HG03460 (cell line): Measurements from ENCODE around the gene GAD1.
A peak's percentile ranks its signal among the peaks of the same experiment; 100 is the strongest.

Experiments used
- ATAC-seq: cut with Tn5 transposase; IDR thresholded peaks from one replicate; pipeline ENCODE4 v1.9.1; 2021; ENCODE audit not compliant: unreplicated experiment

Gene GAD1

DNA sequence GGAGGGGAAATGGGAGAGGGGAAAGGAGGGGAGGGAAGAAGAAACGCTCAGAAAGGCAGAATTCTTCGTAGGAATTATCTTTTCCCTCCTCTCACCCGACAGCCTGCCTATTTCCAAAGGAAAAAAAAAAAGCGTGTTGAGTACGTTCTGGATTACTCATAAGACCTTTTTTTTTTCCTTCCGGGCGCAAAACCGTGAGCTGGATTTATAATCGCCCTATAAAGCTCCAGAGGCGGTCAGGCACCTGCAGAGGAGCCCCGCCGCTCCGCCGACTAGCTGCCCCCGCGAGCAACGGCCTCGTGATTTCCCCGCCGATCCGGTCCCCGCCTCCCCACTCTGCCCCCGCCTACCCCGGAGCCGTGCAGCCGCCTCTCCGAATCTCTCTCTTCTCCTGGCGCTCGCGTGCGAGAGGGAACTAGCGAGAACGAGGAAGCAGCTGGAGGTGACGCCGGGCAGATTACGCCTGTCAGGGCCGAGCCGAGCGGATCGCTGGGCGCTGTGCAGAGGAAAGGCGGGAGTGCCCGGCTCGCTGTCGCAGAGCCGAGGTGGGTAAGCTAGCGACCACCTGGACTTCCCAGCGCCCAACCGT is at the start of gene GAD1:
GAD1 (plus strand) TSS at position 384 of the 589 bp plus-strand sequence. CDS start 1,705 bp downstream, outside the sequence.
- no peak for ATAC-seq

DNA sequence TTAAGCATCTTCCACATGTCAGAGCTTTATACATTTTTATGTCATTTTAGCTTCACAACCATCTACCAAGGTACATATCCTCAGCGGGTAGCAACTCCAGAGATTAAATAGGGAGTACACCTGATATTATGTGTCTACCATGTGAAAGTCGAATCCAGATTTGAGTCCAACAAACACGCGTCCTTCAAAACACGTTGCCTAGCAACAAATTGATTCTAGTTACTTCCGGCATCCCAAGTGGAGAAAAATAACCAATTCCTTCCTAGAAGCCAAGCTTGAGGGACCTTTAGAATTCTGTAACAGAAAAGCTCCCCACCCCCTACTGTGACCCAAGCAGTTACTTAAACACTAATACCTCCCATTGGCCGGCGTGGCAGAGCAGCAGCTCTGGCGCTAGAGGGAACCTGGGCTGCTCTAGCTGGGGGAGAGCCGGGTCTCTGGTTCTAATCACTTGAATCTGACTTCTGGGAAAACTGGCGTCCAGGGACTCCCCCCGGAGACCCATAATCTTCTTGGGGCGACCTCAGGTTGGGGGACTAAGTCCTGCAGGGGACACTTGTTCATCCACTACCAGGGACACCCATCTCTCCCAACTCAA is 46.6 kb upstream of the GAD1 start, which contains the start of gene ERICH2:
ERICH2 (plus strand) TSS at position 371 of the 598 bp plus-strand sequence. CDS start 304 bp downstream, outside the sequence.
- peak; percentile 46 for ATAC-seq

DNA sequence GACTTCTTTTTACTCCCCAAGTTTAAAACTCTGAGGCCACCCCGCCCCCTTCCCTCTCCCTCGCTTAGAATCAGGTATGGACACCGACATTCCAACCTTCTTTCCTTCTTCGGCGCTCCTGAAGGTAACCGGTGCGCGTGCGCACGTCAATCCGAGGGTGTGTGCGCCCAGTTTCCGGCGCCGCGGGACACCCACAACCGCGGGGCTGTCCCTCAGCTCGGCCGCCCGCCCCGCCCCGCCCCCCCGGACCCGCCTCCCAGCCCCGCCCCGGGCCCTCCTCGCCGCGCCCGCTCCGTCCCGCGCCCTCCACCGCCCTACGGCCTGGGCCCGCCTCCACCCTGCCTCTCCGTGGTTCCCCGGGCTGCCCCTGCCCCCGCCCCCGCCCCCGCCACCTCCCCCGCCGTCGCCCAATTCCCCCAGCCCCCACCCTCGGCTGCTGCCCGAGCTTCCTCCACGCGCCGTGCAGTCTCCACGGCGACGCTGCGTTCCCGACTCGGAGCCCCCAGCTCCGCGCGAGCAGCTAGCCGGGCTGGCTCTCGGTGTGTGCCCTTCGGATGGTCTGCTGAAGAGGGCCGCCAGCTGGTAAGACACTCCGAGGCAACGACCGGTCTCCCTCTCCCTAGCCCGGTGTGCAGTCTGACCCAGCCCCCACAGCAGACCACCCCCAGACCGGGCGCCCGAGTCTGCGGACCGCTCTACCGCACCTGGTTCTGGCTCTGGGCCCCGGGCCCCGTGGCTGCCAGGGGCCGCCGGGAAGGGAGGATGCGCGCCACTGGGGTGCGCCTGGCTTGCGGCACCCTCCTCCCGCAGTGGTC is 45.9 kb upstream of the GAD1 start:
- ATAC-seq, result peak; percentile 87

DNA sequence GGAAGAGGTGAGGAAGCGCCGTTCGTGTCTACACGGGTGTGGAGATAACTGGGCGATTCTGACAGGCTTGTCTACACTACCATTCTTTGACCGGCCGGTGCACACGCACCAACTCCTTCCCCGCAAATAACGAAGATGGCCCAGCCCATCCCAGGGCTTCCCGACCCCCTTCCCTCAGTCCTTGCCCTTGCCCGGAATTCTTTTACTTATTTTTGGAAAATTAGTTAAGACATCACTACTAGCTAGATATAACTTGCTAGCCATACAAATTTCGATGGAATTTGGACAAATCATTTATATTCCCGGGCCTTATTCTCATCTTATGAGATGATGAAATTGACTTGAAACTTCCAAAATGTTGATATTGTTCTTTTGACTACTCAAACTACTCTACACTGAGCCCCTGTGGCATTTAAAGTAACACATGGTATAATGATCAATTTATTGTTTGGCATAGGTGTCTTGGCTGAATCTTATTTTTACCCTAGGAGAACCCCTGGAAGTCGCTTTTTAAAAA is 45.2 kb upstream of the GAD1 start:
- no peak for ATAC-seq

DNA sequence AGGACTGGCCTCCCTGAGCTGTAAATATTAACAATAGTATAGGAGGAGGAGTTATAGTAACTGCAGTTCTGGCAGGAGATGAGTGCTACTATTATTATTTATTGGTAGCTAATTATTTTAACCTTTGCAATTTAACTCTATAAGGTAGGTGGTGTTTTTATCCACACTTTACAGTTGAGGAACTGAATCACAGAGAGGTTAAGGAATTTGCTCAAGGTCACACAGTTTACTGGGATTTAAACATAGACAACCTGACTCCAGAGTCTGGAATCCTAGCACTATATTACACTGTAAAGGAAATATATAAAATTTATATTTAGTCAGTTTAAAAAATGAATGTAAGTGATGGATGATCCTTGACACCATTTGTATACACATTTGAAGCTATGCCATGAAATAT is 44.4 kb upstream of the GAD1 start:
- ATAC-seq, result no peak

DNA sequence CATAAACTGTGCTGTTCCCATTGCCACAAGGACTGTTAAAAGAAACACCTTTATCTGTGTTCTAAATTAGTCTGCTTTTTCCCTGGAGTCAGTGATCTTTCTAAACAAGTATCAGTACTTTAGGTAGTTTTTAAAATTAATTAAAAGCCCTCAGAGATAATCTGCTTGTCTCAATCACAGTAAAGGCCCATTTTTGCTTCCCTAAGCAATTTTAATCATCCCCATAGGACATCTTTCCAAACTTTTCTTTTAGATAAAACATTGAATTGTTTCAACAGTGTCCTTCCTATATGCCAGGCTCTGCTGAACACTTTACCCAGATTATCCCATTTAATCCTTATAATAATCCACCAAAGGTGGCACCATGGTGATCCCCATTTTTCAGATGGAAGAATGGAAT is 42.6 kb upstream of the GAD1 start:
- ATAC-seq, result no peak

DNA sequence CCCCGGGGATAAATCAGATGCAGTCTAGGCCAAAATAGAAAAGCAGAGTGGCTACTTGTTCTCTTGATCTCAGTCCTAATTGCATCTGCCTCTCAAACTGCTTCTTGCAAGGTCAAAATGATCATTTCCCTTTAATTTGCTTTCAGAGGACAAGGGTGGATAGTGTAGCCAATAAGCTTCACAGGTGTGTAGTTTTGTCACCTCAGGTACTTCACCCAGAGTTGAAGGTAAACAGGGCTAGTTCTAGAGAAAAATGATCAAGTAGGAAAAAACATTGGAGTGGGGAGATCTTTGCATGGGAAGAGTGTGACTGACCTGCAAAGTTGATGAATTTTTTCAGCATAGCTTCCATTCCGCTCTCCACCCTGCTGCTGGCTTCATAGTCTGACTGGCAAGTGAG is 37.8 kb upstream of the GAD1 start:
- ATAC-seq, result no peak

DNA sequence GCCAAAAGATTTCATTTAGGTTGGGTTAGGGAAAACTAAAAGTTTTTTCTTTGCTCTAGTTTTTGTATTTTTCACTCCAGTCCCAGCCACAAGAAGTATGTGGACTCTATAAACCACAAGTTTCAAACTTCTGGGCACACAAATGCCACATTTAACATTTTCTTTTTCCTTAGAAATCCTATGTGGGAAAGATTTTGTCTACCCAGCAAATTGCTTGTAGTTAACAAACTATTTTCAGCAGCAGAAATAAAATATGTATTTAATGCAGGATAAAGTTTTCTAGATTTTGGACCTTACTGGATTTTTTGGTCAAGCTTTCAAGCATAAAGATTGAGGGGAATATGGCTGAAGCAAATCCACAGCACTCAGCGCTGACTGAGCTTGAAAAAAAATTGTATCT is 37.4 kb upstream of the GAD1 start:
- no peak for ATAC-seq

DNA sequence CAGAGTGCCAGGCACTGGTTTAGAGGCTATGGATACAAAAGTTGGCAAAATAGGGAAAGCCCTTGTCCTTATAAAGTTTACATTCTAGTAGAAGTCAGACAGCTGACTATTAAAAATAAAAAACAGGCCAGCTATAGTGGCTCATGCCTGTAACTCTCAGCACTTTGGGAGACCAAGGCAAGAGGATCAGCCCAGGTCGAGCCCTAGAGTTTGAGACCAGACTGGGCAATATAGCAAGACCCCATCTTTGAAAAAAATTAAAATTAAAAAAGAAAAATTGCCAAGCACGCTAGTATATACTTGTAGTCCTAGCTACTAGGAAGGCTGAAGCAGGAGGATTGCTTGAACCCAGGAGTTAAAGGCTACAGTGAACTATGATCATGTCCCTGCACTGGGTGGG is 34.0 kb upstream of the GAD1 start:
- no peak for ATAC-seq

DNA sequence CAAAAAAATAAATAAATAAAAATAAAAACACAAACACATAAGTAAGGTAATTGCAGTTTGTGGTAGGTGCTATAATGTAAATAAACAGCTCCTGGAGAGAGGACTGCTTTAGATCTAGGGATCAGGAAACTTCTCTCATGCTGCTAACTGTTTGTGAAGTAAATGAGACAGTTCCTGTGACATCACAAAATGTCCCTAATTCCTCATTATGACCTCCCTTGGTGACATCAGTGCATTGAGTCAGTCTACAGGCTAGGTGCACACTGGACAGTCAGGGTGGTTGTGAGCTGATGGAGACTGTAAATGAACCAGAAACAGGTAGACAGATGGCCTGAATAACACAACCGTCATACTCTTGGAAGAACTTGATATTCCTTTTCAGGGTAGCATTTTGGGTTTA is 33.1 kb upstream of the GAD1 start:
- no peak for ATAC-seq

DNA sequence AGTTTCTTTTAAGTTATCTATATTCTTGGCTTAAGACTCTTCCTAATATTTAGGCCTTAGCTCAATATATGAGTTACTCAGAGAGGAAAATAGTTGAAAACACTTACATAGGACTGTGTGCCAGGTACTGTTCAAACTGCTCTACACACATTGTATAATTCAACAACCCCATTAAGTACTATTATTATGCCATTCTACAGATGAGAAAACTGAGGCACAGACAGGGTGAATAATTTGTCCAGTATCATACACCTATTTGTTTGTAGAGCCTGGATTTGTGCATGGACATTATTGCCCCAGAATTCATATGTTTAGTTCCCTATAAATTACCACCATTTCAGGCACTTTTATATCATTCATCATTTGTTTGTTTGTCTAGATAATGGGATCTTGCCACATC is 17.7 kb upstream of the GAD1 start:
- ATAC-seq, result no peak

DNA sequence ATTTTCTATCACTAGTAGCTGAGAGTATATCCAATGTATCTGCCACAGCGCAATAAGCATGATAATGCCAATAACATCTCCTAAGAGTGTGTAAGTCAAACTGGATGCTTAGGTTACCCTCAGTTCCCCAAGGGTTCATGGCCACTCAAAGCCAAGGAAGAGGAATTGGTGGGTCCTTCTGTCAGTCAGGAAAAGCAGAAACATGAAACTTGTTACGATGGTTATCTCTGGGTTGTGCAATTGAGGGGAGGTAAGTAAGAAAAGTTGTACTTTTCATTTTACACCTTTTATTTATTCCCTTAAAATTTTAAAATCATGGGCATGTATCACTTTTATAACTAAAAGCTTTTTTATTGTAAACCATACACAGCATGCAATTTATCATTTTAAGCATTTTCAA is 10.1 kb upstream of the GAD1 start:
- ATAC-seq, result no peak

DNA sequence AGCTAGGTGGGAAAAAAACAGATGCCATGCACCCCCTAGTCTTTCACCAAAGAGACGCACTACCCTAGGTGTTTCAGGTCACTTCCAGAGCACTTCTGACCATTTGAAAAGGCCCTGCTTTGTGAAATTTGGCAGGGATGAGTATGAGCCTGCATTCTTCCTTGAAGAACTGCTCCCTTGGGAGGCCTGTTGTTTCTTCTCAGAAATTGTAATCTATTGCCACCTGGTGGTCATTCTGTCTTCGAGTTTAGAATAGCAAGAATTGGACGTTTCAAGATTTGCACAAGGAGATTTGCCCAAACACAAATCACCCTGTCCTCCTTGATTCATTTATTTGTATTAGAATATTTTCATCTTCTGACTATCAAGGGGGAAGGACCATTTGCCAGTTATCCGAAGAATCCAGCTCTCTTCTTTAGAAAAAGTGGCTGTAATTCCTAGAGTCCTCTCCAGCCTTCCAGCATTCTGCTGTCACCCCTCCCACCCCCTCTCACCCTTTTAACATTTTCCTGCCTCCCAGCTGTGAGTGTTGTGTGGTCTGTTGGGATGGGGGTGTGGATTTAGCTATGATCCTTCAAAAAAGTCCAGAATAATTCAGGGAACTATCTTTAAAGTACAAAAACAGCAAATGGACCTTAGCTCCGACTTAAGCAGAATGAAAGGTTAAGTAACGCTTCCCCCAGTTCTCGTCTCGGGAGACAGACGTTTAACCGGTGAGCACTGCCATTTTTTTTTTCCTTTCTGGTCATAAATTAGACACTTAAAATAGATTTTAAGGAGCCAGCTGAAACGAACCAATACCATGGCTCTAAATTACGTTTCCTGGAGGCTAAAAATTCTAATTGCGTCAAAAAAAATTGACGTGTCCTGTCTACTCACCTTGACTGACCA is 3.7 kb upstream of the GAD1 start:
- ATAC-seq, result no peak

DNA sequence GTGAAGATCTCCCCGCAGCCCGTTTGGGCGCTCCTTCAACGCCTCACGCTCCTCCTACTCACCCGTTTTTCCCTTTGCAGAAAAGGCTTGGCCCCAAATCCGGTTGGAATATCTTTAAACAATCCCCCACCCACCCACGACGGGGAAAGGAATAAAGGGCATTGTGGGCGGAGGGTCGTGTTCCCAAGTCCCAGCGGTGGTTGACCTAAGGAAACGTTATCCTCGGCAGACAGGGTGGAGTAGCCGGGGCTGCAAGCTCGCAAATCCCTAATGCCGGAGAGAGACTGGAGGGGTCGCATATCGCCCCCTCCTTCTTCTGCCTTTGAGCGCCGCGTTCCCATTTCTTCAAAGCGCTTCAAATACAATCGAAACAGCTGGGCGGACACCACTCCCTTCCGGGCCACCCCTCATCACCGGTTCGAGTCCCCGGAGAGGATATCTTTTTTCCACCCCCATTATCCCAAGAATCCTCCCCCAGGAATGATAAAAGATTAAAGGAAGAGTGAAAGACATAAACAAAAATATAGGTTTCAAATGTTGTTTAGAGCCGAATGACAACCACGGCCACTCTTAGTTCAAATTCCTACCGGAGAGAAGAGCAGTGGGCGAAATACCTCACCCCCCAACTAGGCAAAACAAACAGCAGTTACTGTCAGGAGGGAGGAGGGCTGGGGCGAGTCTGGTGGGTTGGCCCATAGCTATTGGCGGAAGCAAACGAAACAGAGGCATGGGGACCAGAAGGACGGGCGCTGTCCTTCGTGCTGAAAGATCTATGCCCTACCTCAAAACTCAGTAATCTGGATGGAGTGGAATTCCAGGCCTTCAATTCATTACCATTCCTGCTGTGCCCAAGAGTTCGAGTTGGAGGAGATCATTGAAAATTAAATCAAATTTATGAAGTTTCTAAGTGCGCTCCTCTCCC is 2.8 kb upstream of the GAD1 start:
- no peak for ATAC-seq

DNA sequence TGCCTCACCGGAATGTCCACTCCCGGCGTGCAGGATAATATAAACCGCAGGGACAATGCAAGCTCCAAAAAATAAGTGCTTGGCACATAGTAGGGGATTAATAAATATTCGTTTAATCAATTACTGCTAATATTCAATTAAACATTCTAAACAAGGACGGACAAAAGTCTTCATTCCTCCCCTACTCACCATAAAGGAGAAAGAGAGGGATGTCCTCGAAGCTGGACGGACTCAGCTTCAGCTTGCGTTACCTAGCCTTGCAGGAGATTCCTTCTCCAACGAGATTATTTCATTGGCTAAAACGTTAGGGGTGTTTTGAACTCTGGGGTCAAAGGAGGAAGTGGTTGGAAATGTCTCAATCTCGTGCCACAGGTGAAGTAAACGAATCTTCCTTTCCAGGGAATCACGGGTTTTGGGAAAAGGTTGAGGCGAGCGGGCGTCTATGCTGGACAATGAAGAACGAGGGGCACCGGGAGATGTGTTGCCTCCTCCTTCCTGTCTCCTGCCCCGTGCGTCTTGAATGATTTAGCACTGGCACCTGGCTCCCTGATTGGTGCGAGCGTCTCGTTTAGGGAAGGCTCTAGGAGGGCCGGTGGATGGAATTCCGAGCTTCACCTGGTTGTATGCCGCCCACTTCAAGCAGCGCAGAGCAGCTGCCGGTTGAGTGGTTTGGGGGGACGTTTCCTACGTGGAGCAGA is 2.0 kb upstream of the GAD1 start:
- ATAC-seq, result no peak

DNA sequence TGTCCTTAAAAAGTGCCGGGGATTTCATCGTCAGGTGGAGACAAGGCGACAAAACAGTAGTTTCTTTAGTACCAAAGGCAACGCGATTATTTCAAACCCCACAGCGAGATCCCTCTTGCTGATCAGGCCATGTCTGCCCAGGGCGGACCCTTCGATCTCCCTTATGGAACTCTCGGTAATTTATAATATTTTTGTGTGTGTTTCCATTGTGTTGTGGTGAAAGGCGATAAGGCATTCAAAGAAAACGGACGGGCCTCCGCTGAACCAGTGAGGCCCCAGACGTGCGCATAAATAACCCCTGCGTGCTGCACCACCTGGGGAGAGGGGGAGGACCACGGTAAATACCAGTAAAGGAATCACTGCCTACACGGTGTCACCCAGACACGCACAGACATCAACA is 1.4 kb upstream of the GAD1 start:
- ATAC-seq, result no peak

DNA sequence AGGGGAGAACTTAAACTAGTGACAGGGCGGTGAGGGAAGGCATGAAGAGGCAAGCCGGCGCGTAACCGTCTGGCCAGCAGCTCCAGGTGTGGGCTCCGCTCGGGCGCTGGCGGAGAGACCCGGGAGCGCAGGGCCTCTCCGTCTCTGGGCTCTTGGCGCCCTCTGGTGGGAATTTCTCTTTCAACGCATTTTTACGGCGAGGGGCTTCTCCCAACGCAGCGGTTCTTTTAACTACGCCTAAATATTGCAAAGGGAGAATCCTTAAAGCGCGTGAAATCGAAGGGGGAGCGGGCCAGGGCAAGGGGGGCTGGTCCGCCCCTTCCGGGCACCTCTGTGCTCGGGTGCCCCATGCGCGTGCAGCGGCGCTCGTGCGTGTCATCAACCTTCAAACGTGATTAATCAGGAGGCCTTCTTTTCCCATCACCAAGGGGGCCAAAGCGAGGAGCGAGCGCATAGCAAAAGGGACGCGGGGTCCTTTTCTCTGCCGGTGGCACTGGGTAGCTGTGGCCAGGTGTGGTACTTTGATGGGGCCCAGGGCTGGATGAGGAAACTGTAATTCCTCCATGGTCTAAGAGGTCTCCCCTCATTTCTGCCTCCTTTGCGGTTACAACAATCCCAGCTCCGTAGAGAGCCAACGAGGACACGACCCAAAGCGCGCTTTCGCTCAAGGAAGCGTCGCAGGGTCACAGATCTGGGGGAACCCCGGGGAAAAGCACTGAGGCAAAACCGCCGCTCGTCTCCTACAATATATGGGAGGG is 762 bp upstream of the GAD1 start:
- ATAC-seq, result no peak
